HG03045 (cell line): ENCODE results near the gene TM7SF3.

ENCODE experiments used
- ATAC-seq: cut with Tn5 transposase; IDR thresholded peaks from one replicate; pipeline ENCODE4 v1.9.1; 2021; ENCODE audit warnings: mild to moderate bottlenecking, moderate library complexity; ENCODE audit not compliant: unreplicated experiment

The TM7SF3 gene

DNA sequence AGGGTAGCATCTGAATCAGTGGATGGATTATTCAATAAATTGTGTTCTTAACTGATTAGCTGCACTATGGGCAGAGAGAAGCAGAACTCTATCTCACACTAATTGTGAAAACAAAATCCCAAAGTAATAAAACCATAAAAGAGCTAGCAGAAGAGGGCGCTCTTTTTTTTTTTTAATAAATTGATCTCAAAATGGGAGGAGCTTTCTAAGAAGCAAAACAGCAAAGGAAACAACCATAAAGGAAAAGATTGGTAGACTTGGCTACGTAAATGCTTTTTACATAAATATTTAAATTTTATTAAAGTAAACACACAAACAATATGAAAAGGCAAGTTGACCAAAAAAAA, 1.5 kb upstream of the TM7SF3 start:
- ATAC-seq: no peak

DNA sequence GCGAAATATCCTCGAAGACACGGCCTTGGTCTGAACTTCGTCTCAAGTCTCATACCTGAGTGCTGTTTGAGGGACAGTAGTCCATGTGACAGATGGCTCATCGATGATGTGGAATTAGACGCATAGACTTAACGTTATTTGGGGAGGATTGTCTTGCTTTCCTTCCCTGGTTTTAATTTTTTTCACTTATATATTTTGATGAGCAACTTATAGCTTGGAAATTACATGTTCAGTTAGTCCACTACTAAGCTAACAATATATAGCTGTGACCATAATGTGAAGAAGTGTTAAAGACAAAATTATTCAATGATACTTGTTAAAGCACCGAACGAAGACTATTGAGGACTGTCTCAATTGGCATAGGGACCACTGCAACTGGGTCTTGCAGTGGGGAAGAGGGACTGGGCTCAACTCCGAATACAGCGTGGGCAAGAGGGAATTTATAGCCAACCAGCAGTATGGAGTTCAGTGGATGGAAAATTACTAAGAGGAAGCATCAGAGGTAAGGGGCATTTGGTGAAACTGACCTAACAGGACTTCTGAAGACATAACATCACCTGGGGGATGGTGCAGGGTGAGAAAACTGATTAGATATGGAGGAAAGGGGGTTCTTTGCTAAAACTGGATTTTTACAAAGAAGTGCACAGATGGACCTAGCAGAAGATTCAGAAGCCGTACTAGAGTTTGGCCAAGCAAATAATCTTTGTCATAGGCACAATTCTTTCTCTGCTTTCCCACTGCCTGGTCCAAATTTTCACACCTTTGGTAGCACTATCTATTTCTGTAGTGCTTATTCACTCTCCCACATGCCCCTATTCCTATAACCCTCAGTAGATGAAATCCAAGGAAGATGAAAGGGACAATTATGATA, 910 bp upstream of the TM7SF3 start:
- no peak for ATAC-seq

GRCh38 chr12:27013611-27014084, 536 bp downstream of the TM7SF3 start:
- ATAC-seq: peak; percentile 23

GRCh38 chr12:27012982-27013255, 1.3 kb downstream of the TM7SF3 start:
- no peak for ATAC-seq

DNA sequence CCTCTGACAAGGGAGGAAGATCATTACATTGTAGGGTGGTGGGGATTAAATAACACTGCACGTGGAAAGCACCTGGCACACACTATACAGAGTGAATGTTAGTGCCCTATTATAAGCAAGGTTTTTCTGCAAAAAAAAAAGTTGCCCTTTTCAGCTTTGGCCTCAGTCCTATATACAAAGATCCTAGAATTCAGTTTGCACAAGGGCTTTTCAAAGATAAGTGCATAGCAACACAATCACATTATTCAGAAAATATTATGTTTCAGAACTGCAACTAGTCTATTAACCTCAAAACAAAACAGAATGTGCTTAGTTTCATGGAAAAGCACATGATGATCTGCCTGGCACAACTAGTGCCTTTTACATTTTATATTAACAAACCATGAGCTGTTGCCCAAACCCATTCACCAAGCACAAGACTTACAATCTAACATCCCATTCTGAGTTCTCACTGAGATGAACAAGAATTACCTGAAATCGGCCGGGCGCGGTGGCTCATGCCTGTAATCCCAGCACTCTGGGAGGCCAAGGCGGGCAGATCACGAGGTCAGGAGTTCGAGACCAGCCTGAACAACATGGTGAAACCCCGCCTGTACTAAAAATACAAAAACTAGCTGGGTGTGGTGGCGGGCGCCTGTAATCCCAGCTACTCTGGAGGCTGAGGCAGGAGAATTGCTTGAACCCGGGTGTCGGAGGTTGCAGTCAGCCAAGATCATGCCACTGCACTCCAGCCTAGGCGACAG, 1.8 kb downstream of the TM7SF3 start:
- ATAC-seq: no peak

DNA sequence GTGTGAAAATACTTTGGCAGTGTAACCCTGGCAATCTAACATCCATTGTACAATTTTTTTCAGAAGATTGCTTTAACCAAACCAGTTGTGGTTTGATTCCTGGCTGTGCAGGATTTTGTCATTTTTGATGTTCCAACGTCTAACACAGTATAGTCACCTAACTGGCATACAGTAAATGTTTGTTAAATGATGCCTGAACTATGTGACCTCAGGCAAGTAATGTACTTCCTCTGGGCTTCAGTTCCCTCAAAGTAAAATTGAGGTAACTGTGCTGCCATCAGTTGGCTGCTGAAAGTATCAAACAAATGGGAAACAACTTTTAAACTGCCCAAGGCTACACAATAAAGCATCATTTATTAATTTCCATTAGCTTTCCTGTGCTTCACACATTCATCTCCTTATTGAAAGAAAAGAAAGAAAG, 4.3 kb downstream of the TM7SF3 start:
- no peak for ATAC-seq

- ATAC-seq: no peak
Measured at GRCh38 chr12:27008081-27008480, 6.1 kb downstream of the TM7SF3 start.

DNA sequence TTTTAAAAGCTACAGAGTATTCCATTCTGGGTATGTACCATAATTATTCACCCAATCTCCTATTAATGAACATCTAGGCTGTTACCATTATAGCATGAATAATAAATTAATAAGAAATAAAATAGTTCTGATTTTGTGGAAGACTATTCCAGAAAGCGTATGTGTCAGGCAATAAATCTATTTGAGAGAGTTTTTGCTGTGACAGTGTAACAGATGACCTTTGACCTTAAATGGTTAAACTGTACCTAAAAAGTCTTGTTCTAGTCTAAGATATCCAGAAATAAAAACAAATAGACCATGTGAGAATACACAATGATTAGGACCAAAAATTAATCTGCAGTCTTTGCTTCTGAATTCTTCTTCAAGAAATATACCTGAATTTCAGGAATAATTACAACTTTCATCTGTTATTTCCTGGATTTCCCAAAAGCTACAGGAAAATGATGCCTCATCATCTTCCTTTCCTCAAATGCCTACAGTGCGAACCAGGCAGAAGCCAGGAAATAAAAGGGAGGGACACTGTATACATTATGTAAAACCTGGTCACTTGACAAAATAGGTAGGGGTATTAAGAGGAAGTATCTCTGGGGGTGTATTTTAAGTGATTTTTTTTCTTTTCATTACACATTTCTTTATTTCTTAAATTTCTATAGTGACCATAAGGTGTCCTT, 7.3 kb downstream of the TM7SF3 start:
- ATAC-seq: no peak

DNA sequence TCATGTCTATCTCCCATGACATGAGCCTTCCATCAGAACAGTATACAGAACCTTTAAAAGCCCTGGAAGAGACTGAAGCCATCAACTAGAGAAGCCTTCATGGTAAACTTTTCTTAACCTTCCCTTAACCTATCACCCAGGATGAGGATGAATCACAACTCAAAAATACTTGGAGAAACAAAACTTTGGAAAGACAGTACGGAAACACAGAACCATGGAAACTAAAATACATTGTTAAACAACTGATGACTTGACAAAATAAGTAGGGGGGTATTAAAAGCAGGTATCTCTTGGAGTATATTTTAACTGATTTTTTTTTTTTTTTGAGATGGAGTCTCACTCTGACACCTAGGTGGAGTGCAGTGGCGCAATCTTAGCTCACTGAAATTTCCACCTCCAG, 8.7 kb downstream of the TM7SF3 start:
- no peak for ATAC-seq

DNA sequence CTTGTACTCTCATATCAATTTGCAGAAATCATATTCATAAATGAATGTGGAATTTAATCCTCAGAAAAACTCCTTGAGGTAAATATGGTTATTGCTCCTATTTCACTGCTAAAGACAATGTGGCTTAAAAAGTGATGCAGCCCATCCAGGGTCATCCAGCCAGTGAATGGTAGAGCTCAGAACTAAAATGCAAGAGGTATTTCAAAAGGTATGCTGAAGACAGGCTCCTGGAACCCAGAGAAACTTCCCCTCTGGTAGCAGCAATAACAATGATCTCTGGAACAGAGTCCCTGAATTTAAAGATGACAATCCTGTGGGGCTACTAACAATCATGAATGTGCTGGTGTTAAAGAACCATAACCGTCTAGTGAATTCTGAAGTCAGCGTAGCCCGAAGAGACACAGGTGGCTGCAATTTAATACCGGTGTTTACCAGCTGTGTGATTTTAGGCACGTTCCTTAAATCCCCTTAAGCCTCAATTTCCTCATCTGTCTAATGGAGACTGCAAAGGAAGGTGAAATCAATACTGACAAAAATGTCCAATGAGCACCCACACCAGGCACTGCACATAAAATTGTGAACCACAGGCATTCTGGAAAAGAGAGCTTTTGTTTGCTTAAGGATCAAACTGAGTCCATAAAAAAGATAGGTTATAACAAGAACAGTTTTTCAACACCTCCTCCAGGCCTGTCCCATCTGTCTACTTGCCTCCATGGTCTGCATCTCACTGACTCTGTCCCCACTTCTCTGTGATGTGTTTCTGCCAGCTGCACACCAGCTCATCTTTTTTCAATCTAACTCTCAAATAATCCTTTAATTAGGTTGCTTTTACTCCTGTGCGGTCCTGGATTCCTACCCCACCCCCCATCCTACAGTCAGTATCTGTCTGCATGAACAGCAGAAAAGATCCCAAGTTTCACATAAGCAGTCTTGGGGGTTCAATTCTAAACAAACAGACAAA, 10.5 kb downstream of the TM7SF3 start:
- no peak for ATAC-seq

DNA sequence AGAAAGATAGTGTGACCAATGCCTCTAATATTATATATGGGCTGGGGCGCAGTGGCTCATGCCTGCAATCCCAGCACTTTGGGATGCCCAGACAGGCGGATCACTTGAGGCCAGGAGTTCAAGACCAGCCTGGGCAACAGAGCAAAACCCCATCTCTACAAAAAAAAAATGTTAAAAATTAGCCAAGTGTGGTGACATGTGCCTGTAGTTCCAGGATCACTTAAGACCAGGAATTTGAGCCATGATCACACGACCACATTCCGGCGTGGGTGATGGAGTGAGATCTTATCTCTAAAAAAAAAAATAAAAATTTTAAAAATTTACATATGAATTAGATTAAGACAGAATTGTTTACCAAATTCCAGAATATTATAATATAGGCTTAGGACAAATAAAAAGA, 12.0 kb downstream of the TM7SF3 start:
- ATAC-seq: no peak

GRCh38 chr12:27001663-27002062, 12.5 kb downstream of the TM7SF3 start:
- ATAC-seq: no peak

DNA sequence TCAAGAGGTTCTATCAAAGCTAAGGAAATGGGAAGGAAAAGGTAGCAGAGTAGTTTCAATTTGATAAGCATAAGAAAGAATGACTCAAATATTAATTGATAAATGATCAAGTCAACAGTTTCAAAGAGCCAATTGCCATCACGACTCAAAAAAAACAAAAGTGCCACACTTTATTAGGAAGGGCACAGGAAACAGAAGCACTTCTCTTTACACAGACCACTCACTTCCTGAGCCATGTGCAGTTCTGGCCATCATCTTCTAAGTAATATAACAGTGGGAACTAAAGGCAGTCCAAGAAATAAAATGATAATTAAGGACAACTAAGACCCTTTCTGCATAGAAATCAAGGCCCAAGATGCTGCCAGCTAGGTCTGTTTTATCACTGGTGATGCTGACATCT, 13.2 kb downstream of the TM7SF3 start:
- no peak for ATAC-seq

DNA sequence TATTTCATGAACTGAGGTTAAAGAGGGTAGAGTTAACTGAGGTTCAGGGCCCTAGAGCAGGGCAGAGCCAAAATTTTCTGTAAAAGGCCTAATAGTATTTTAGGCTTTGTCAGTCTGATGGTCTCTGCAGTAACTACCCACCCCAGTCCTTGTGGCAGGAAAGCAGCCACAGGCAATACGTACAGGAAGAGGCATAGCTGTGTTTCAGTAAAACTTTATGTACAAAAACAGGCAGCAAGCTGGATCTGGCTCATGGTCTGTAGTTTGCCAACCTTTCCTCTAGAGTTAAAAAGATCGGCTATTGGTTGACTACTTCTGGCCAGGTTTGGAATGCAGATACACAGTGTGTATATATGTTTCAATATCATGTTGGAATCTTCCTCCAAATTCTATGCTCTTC, 17.2 kb downstream of the TM7SF3 start:
- ATAC-seq: no peak

- no peak for ATAC-seq
Measured at GRCh38 chr12:26995706-26996105, 18.5 kb downstream of the TM7SF3 start.

GRCh38 chr12:26994109-26994508, 20.1 kb downstream of the TM7SF3 start:
- ATAC-seq: no peak

DNA sequence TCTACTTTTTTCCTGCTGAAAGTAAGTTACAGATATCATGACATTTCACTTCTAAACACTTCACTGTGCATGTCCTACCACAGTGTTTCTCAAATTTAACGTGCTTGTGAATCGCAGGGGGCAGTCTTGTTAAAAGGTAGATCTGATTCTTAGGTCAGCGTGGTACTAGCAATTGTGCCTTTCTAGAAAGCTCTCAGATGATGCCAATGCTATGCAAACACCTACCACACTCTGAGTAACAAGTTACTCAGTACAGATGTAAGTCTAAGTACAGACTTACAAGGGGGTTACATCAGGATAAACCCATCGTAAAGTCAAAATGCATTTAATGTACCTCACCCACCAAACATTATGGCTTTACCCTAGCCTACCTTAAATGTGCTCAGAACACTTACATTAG, 22.4 kb downstream of the TM7SF3 start:
- ATAC-seq: no peak

DNA sequence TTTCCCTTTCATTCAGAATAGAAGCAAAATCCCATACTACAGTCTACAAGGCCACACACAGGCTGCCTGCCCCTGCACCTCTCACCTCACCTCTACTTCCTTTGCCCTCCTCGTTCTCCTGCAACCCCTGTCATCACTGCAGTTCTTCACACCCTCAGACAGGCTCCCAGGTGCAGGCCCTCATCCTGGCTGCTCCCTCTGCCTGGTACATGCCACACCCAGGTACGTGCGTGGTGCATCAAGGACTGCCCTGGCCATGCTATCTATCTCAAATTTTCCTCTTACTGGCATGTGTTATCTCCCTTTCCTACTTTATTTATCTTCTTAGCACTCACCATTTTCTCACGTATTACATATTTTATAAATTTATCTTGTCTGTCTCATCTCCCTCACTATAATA, 24.3 kb downstream of the TM7SF3 start:
- no peak for ATAC-seq

DNA sequence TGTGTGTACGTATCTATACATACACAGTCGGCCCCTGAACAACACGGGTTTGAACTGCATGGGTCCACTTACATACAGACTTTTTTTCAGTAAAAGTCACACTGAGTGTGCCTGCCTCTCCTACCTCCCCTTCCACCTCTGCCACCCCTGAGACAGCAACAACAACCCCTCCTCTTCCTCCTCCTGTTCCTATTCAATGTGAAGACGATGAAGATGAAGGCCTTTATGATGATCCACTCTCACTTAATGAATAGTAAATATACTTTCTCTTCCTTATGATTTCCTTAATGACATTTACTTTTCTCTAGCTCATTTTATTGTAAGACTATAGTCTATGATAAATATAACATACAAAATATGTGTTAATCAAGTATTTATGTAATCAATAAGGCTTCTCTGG, 25.5 kb downstream of the TM7SF3 start:
- ATAC-seq: no peak

- no peak for ATAC-seq
Measured at GRCh38 chr12:26987634-26988424, 26.4 kb downstream of the TM7SF3 start.
